Astrocyte of the cerebellum (primary cell): ENCODE results near the gene FLNC.

Source experiments
- DNase-seq: peaks from one replicate; pipeline ENCODE4 v3.0.0-alpha.2; 2011; ENCODE audit warnings: low read depth
- H3K4me3 ChIP-seq: 2 replicates; pipeline ENCODE4 v1.5.1; 2011; ENCODE audit warnings: mild to moderate bottlenecking, low read depth, low read length, moderate library complexity
- in situ Hi-C: cut with HindIII; loops from 2 replicates; pipeline ENCODE4 v1.10.0; 2017; ENCODE audit warnings: low sequenced_read_pairs
- TF ChIP-seq, protein P1 (sequence below): IDR thresholded peaks from 2 replicates; pipeline ENCODE4 v1.5.1; 2012; ENCODE audit warnings: low read length, low read depth, moderate library complexity, mild to moderate bottlenecking; ENCODE audit errors: missing control alignments

The FLNC gene

DNA sequence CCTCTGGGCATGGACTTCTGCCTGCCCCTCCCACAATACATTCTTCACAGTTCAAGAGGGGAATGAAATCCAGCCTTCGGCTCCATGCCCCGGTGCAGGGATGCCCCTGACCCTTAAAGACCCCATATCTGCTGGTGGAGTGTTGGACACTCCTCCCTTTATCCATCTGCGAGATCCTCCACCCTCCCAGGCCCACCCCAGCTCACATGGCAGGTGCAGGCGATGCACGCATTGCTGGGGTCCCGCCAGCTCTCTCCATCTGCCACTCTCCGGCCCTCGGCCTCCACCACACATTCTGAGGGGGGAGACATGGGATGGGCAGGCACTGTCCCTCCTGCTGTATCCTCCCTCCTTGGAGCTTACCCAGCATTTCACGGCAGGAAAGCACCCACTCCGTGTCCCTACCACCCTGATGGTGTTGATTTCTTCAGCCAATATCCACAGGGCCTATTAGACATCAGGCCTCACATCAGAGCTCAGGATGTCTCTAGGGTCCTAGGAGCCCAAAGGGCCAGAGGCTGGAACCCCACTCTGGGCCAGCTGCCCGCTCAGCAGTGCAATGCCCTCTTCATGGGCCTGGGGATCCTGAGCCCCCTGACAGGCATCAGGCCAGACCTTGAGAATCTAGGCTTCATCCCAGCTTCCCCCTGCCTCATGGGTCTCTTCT lies 50.7 kb downstream of the FLNC start:
- in situ Hi-C loops = no loop called here
- TF ChIP-seq, protein P1, sequence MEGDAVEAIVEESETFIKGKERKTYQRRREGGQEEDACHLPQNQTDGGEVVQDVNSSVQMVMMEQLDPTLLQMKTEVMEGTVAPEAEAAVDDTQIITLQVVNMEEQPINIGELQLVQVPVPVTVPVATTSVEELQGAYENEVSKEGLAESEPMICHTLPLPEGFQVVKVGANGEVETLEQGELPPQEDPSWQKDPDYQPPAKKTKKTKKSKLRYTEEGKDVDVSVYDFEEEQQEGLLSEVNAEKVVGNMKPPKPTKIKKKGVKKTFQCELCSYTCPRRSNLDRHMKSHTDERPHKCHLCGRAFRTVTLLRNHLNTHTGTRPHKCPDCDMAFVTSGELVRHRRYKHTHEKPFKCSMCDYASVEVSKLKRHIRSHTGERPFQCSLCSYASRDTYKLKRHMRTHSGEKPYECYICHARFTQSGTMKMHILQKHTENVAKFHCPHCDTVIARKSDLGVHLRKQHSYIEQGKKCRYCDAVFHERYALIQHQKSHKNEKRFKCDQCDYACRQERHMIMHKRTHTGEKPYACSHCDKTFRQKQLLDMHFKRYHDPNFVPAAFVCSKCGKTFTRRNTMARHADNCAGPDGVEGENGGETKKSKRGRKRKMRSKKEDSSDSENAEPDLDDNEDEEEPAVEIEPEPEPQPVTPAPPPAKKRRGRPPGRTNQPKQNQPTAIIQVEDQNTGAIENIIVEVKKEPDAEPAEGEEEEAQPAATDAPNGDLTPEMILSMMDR = no peak
- DNase-seq = no peak
- no peak overlapping the region for H3K4me3 ChIP-seq

DNA sequence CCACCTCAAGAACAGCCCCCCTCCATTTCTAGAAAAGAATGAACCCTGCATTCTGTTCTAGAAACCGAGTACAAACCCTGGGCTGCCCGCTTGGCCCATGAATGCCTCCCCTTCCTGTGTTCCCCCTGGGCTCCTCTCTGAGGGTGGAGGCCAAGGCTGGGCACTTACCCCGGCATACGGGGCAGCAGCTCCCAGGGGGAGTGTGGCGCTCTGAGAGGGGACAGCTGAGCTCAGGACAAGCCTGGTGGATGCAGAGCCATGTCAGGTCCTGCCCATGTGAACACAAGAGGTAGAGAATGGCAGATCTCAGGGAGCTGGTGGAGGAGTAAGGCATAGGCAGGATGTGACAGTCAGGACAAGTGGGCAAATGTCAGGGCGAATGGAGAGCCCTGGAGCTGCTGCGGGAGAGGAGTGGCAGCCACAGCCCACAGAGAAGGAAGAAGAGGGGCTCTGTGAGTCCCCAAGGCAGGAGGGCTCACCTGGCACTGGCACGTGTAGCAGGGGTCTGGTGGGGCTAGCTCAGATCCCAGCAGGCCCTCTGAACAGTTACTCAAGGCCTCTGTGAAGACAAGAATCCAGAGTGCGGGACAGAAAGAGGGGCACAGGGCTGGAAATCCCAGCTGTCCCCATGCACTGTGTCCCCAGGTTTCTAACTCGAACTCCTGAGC lies 51.4 kb downstream of the FLNC start:
- TF ChIP-seq, protein P1 = no peak
- in situ Hi-C loops = no loop called here
- DNase-seq = no peak
- H3K4me3 ChIP-seq = no peak overlapping the region

DNA sequence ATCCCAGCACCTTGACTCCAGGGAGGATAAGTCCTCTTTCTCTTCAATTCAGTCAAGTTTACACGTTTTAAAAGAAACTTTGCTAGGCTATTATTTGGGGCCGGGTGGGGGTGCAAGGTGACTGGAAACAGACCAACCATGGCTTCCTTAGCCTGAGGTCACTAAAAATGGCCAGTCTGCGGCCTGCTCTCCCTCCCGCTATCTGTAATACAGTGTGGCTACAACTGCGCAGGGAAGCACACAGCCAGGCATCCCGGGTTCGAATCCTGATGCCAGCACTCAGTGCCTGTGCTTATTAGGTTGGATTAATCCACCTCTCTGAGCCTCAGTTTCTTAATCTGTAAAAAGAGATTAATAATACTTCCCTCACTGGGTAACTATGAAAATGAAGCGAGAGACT lies 51.9 kb downstream of the FLNC start:
- no peak overlapping the region for H3K4me3 ChIP-seq
- TF ChIP-seq, protein P1 = no peak
- DNase-seq = no peak
- in situ Hi-C loops = no loop called here

DNA sequence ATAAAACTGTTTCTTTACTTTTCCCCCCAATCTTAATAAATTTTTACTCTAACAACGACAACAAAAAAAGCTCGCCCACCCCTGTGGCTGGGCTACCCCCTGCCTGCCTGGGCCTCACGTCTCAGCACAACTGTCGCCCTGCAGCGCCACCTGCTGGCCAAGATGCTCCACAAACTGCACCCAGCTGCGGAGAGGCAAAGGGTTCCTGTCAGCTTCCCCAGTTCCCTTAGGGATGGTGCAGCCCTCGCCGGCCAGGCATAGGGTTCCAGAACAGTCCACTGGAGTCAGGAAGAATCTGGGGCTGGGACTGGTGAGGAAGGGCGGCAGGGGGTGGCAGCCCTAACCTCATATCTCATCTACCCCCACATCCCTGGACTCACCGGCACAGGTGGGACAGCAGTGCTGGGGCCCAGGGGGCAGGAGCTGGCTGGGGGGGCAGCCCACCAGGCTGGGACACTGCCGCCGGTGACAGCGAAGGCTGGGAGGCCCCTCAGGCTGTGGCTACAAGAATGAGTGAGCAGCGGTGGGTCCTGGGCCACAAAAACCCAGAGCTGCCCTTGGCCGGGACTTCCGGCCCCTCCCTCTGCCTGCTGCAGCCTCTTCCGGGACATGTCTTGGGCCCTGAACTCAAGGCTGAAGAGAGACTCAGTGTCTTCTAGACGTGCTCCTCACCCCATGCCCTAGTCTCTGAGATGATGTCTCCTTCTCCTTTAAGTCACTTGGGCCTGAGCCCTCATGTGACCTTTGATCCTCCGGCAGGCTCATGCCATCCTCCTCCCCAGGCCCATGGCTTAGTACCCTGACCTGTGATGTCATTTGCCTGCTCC lies 53.6 kb downstream of the FLNC start:
- in situ Hi-C loops = no loop called here
- no peak overlapping the region for H3K4me3 ChIP-seq
- no peak for DNase-seq
- TF ChIP-seq, protein P1 = peak; percentile 86

DNA sequence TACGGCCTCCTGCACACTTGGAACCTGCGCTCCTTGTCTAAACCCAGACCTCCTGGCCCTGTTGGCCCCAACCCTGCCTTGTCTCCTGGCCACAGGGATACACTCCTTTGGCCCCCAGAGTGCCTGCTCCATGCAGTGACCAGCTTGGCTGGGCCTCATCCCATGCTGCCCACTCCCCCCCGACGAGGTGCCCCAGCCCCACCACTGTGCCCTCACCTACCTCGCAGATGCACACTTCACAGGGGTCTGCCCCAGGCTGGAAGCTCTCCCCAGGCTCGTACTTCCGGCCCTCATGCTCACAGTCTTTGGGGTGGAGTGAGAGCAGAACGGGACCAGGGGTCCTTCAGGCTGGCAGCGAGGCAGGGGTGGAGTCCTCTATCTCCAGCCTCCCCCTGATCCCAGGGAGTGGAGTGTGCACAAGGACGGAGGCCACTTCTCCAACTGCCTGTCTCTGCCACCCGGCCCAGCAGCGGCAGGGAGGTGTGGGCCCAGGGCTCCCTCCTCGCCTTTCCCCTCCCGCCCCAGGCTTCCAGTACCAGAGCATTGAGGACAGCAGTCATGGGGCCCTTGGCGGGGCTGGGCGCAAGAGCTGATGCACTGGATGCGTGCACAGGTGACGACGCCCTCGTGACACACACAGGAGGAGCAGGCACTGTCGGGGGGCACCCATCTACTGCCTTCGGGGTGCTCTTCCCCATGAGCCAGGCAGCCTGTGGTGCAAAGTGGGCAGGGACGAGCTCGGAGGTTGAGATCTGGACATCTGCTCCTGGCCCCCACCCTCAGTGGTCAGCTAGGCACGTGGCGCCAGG lies 54.6 kb downstream of the FLNC start:
- DNase-seq = no peak
- in situ Hi-C loops = no loop called here
- H3K4me3 ChIP-seq = no peak overlapping the region
- TF ChIP-seq, protein P1 = no peak
